MCF 10A (cell line): Measurements from ENCODE around the gene PPM1G. TPM values are rescaled to one million over a fixed set of nuclear protein-coding genes. Genes with fewer than 3 reads are reported as not detected.
"Not testable (repeated sequence)": the region's sequence is repeated elsewhere in the genome, so short reads cannot be mapped to it uniquely, and the experiment has no call there.

Experiments
- BruUV-seq: library from RNA; stranded (reverse); fragments of 400-500 nt; replicated peaks from 2 replicates; lab custom pipeline; 2021; lab: Mats Ljungman, UMichigan
- CTCF ChIA-PET: fragments of 300-600 bp; sonication (Branson Sonifier 250); formaldehyde crosslinking; extraction: SDS; loops from one replicate; lab custom pipeline; 2021; ENCODE audit warnings: antibody characterized with exemption, inconsistent platforms; lab: Yijun Ruan, JAX
- POLR2A ChIA-PET: fragments of 300-600, 350-650 bp; sonication (Branson Sonifier 250); formaldehyde crosslinking; extraction: SDS; loops from one replicate; lab custom pipeline; 2020; ENCODE audit warnings: antibody characterized with exemption, inconsistent platforms; lab: Yijun Ruan, JAX
- DNase-seq: peaks from one replicate; pipeline ENCODE4 v3.0.0-alpha.2; 2018; ENCODE audit not compliant: unreplicated experiment
- H3K27ac Mint-ChIP-seq: one replicate; pipeline ENCODE4 v1.8.0; 2022; ENCODE audit warnings: mild to moderate bottlenecking, low read depth, mixed read lengths; ENCODE audit not compliant: unreplicated experiment
- H3K27me3 Mint-ChIP-seq: one replicate; pipeline ENCODE4 v1.8.0; 2022; ENCODE audit warnings: mixed read lengths; ENCODE audit not compliant: insufficient read depth, unreplicated experiment
- H3K36me3 Mint-ChIP-seq: one replicate; pipeline ENCODE4 v1.8.0; 2022; ENCODE audit warnings: mild to moderate bottlenecking, moderate library complexity, mixed read lengths; ENCODE audit not compliant: insufficient read depth, unreplicated experiment
- H3K4me1 Mint-ChIP-seq: one replicate; pipeline ENCODE4 v1.8.0; 2022; ENCODE audit warnings: mixed read lengths; ENCODE audit not compliant: insufficient read depth, unreplicated experiment
- H3K4me3 Mint-ChIP-seq: one replicate; pipeline ENCODE4 v1.8.0; 2022; ENCODE audit warnings: mild to moderate bottlenecking, moderate library complexity, mixed read lengths; ENCODE audit not compliant: unreplicated experiment
- H3K9me3 Mint-ChIP-seq: one replicate; pipeline ENCODE4 v1.8.0; 2022; ENCODE audit warnings: mixed read lengths; ENCODE audit not compliant: unreplicated experiment
- intact Hi-C: fragments of 100-400 bp; cut with micrococcal nuclease; formaldehyde crosslinking; loops from 2 replicates; pipeline ENCODE4 v1.14.1; 2022
- total RNA-seq: library from RNA; stranded (reverse); gene quantifications from 2 replicates; pipeline ENCODE4 v1.2.3, GENCODE V29; 2022
- TF ChIP-seq, protein P1 (sequence below): fragments of 200-600 bp; IDR thresholded peaks from one replicate; pipeline ENCODE4 v1.8.0; 2022; ENCODE audit warnings: antibody characterized with exemption, mild to moderate bottlenecking; ENCODE audit not compliant: unreplicated experiment

Gene PPM1G
- total RNA-seq, 1 experiment from 2014 or later, result 123 TPM

DNA sequence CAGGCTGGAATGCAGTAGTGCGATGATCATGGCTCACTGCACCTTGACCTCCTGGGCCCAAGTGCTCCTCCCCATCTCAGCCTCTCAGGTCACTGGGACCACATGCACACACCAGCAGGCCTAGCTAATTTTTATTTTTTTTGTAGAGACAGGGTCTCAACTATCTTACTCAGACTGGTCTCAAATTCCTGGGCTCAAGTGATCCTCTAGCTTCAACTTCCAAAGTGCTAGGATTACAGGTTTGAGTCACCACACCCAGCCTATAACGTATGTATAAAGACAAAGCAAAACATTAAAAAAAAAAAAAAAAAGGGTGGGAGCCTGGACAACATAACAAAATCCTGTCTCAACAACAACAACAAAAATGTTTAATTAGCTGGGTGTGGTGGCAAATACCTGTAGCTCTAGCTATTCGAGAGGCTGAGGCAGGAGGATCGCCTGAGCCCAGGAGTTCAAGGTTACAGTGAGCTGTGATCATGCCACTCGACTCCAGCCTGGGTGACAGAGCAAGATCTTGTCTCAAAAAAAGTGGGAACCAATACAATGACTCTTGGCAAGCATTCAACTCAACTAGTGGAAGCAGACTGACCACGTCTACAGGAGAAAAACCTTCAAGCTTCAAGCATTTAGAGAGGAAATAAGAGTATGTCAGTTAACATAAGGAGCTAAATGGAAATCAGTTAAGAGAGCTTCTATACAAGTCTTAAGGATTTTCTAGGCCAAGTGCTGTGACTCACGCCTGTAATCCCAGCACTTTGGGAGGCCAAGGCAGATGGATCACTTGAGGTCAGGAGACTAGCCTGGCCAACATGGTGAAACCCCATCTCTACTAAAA lies 55.4 kb downstream of the PPM1G start:
- DNase-seq, result no peak
- Mint-ChIP-seq H3K27ac (no peak overlapping the region), H3K9me3 (no peaks in the 10 kb centered on the region), H3K4me1 (peaks cover 32% of the 10 kb centered on the region), H3K36me3 (peaks cover 28% of the 10 kb centered on the region), H3K4me3 (peak overlapping the region; percentile 43), H3K27me3 (no peaks in the 10 kb centered on the region)
- CTCF ChIA-PET, result interaction anchor here (0.6 to 2.0 kb wide), 5 partner anchors 16 to 336 kb away, joined by 3 to 7 read pairs (median 5); partner anchors contain the start of genes EIF2B4 and MPV17
- POLR2A ChIA-PET, result interaction anchor here (0.6 to 3.7 kb wide), 5 partner anchors 11 to 31 kb away, joined by 3 to 31 read pairs (median 14); partner anchors contain the start of genes EIF2B4 and MPV17
- intact Hi-C loops, result no loop called here
- BruUV-seq, result no TSS peak
- TF ChIP-seq, protein P1, sequence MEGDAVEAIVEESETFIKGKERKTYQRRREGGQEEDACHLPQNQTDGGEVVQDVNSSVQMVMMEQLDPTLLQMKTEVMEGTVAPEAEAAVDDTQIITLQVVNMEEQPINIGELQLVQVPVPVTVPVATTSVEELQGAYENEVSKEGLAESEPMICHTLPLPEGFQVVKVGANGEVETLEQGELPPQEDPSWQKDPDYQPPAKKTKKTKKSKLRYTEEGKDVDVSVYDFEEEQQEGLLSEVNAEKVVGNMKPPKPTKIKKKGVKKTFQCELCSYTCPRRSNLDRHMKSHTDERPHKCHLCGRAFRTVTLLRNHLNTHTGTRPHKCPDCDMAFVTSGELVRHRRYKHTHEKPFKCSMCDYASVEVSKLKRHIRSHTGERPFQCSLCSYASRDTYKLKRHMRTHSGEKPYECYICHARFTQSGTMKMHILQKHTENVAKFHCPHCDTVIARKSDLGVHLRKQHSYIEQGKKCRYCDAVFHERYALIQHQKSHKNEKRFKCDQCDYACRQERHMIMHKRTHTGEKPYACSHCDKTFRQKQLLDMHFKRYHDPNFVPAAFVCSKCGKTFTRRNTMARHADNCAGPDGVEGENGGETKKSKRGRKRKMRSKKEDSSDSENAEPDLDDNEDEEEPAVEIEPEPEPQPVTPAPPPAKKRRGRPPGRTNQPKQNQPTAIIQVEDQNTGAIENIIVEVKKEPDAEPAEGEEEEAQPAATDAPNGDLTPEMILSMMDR, result no peak

DNA sequence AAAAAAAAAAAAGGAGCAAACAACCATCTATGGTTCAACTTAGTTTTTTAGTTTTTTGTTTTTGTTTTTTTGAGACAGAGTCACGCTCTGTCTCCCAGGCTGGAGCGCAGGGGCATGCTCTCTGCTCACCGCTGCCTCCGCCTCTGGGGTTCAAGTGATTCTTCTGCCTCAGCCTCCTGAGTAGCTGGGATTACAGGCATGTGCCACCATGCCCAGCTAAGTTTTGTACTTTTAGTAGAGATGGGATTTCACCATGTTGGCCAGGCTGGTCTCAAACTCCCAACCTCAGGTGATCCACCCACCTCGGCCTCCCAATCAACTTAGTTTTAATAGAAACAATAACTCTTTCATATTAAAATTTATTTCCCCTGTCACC lies 56.0 kb downstream of the PPM1G start:
- peaks cover 27% of the 10 kb centered on the region for H3K4me1 Mint-ChIP-seq
- H3K4me3 Mint-ChIP-seq, H3K27ac Mint-ChIP-seq, BruUV-seq, H3K9me3 Mint-ChIP-seq, H3K27me3 Mint-ChIP-seq, intact Hi-C loops, DNase-seq: not testable (repeated sequence)
- ChIA-PET CTCF (interaction anchor here (0.6 to 2.0 kb wide), 5 partner anchors 17 to 335 kb away, joined by 3 to 7 read pairs (median 5); partner anchors contain the start of genes EIF2B4 and MPV17), POLR2A (interaction anchor here (1.2 to 3.7 kb wide), 5 partner anchors 10 to 30 kb away, joined by 3 to 31 read pairs (median 14); partner anchors contain the start of genes EIF2B4, MPV17 and SNX17)
- H3K36me3 Mint-ChIP-seq, result peaks cover 34% of the 10 kb centered on the region

DNA sequence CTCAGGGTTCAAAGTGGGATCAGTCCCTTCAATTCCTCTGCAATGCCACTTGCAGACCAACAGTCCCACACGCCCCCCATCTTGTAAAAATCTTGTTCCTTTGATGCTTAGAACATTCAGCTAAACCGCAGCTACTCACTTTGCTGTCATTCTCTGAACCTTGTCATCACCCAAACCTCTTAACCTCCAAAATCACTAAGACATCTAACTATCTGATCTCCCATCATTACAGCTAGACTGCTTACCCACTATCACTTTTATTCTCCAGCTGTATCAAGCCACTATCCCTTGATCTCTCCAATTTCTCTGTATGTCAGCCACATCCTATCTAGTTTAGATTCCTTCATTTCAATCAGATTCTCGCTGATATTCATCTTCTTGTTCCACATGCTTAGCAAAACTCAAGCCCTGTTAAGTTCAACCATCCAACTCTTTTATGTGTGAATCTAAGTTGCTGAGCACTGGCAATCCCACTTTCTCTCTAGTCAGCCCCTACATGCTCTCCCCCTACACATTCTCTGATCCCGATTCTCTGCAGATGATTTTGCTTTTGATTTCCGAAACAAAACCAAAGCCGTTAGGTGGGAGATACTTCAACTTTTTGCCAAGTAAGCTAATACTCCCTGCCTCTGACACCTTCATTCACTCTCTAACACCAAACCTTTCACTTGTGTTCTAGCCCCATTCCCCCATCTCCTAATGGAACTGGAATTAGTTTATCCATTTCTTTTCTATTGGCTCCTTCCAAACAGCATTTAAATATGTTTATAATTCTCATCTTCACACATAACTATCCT lies 57.4 kb downstream of the PPM1G start:
- intact Hi-C loops, result no loop called here
- ChIA-PET CTCF (interaction anchor here (0.6 to 2.0 kb wide), 5 partner anchors 8 to 1493 kb away, joined by 3 to 7 read pairs (median 3); partner anchors contain the start of gene MPV17), POLR2A (interaction anchor here (0.6 to 3.7 kb wide), 9 partner anchors 8 to 76 kb away, joined by 3 to 31 read pairs (median 3); partner anchors contain the start of genes EIF2B4, MPV17, NRBP1 and SNX17)
- H3K27me3 Mint-ChIP-seq, result no peaks in the 10 kb centered on the region
- TF ChIP-seq, protein P1, result no peak
- BruUV-seq, result no TSS peak
- no peaks in the 10 kb centered on the region for H3K9me3 Mint-ChIP-seq
- H3K4me3 Mint-ChIP-seq, result no peak overlapping the region
- peaks cover 27% of the 10 kb centered on the region for H3K4me1 Mint-ChIP-seq
- no peak for DNase-seq
- peak overlapping the region; percentile 6 for H3K27ac Mint-ChIP-seq
- peaks cover 36% of the 10 kb centered on the region for H3K36me3 Mint-ChIP-seq

DNA sequence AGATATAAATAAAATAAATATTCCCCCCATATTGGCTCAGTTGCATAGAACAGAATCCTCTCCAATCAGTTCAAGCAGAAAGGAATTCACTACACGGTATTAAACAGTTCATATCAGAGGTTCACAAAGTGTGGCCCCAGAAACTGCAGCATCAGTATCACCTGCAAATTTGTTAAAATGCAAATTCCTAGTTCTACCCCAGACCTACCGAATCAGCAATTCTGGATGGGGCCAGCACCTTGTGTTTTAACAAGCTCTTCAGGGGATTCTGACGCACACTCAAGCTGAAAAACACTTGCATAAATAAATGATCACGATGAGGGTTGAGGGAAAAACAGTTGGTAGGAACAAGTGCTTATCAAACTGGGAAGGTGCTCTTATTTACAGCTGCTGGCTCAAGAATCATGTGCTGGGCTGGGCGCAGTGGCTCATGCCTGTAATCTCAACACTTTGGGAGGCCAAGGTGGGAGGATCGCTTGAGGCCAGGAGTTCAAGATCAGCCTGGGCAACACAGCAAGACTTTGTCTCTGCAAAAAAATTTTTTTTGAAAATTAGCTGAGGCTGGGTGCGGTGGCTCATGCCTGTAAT lies 59.2 kb downstream of the PPM1G start:
- Mint-ChIP-seq H3K27ac (no peak overlapping the region), H3K9me3 (no peaks in the 10 kb centered on the region), H3K36me3 (peaks cover 46% of the 10 kb centered on the region), H3K4me3 (no peak overlapping the region), H3K4me1 (peaks cover 30% of the 10 kb centered on the region), H3K27me3 (no peaks in the 10 kb centered on the region)
- CTCF ChIA-PET, result interaction anchor here (0.7 kb wide), 1 partner anchor 12 kb away, joined by 3 read pairs; no protein-coding TSS in a partner anchor
- TF ChIP-seq, protein P1, result no peak
- no TSS peak for BruUV-seq
- intact Hi-C loops, result no loop called here
- POLR2A ChIA-PET, result interaction anchor here (1.2 to 2.0 kb wide), 2 partner anchors 26 to 28 kb away, joined by 4 to 7 read pairs; partner anchors contain the start of gene MPV17
- DNase-seq, result no peak
